OCI-LY3 (cell line): ENCODE results near the gene COL11A2.
A peak's percentile ranks its signal among the peaks of the same experiment; 100 is the strongest.

Source experiments
- H2AFZ ChIP-seq: fragments of 200-600, 300-600 bp; shearing (Covaris generic); 2 replicates; pipeline ENCODE4 v1.6.0; 2014; ENCODE audit warnings: antibody characterized with exemption, low read depth, low read length
- H3K27ac ChIP-seq: fragments of 200-600, 300-600 bp; sonication (generic); 2 replicates; pipeline ENCODE4 v1.5.1; 2014; ENCODE audit warnings: mild to moderate bottlenecking, low read length, moderate library complexity, mixed read lengths
- H3K27me3 ChIP-seq: fragments of 200-600, 300-600 bp; sonication (generic); 2 replicates; pipeline ENCODE4 v1.6.1; 2014; ENCODE audit warnings: low read depth, low read length, mixed read lengths
- H3K36me3 ChIP-seq: fragments of 200-600, 300-600 bp; sonication (generic); replicated peaks from 2 replicates; pipeline ENCODE3; 2014; ENCODE audit warnings: low read depth, low read length, mixed read lengths
- H3K4me1 ChIP-seq: fragments of 300-600, 200-600 bp; sonication (generic); 2 replicates; pipeline ENCODE4 v1.6.1; 2014; ENCODE audit warnings: low read length, mixed read lengths
- H3K4me2 ChIP-seq: fragments of 200-600, 300-600 bp; sonication (generic); 2 replicates; pipeline ENCODE4 v1.6.1; 2014; ENCODE audit warnings: low read length, mixed read lengths
- H3K4me3 ChIP-seq: fragments of 300-600, 200-600 bp; sonication (generic); 2 replicates; pipeline ENCODE4 v1.5.1; 2014; ENCODE audit warnings: antibody characterized with exemption, mild to moderate bottlenecking, low read length, moderate library complexity
- H3K79me2 ChIP-seq: fragments of 300-600, 200-600 bp; shearing (Covaris generic); 2 replicates; pipeline ENCODE4 v1.6.1; 2014; ENCODE audit warnings: mild to moderate bottlenecking, low read length, mixed read lengths
- H3K9ac ChIP-seq: fragments of 300-600, 200-600 bp; shearing (Covaris generic); 2 replicates; pipeline ENCODE4 v1.6.0; 2014; ENCODE audit warnings: mild to moderate bottlenecking, low read length, moderate library complexity
- H3K9me3 ChIP-seq: fragments of 200-600, 300-600 bp; shearing (Covaris generic); 2 replicates; pipeline ENCODE4 v1.6.1; 2014; ENCODE audit warnings: low read length, mixed read lengths; ENCODE audit not compliant: insufficient read depth
- H4K20me1 ChIP-seq: fragments of 200-600, 300-600 bp; sonication (generic); 2 replicates; pipeline ENCODE4 v1.6.1; 2016; ENCODE audit warnings: low read length, mixed read lengths; ENCODE audit not compliant: insufficient read depth
- EZH2phosphoT487 ChIP-seq: fragments of 200-600 bp; shearing (Covaris generic); IDR thresholded peaks from 2 replicates; pipeline ENCODE4 v1.6.1; 2018; ENCODE audit warnings: antibody characterized with exemption, mixed run types, low read depth
- TF ChIP-seq, protein P1 (sequence below): fragments of 200-600, 300-600 bp; sonication (generic); IDR thresholded peaks from 2 replicates; pipeline ENCODE4 v1.5.1; 2014; ENCODE audit warnings: antibody characterized with exemption, low read length, low read depth

Gene COL11A2

DNA sequence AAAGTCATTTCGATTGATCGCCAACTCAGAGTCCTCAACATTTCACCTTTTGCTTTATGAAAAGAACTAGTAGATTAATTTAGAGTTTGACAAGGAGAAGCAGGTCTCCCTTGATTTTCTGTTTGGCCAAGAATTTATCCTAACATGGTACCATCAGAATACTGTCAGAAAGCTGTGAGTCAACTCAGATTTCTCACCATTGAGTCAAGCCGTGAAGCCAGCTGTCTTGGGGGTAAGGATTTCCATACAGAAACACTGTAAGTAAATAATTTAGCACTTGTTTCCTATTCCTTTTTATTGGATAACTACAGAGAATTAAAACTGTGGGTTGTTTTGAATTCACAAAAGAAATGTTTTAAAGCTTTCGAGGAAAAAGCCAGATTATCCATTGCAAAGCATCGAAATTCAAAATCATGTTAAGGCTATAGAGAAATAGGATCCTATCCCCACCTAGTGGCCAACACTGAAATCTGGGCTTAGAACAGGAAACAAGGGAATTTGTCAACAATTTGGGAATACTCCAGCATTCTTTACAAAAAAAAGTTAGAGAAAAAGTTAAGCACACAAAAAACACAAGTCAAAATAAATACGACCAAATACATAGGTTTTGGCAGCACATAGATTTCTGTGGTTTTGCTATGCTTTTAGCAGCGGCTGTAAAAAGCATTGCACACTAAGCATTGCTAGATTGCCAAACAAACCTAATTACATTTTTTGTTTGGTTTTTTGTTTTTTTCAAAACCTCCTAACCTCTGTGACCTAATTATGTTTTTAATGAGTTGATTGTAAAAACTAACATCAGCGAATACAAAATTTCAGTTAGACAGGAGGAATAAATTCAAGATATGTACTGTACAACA is 44.2 kb downstream of the COL11A2 start:
- Histone ChIP-seq H3K9ac (no peak overlapping the region), H3K36me3 (no peaks in the 10 kb centered on the region), H3K4me2 (no peak overlapping the region; the same call in 1 of the 2 replicates), H3K4me3 (no peak overlapping the region), H3K4me1 (peaks cover 6% of the 10 kb centered on the region), H3K9me3 (no peaks in the 10 kb centered on the region), H3K27me3 (peaks cover 10% of the 10 kb centered on the region), H2AFZ (no peak overlapping the region), H3K79me2 (no peaks in the 10 kb centered on the region), H3K27ac (no peak overlapping the region), H4K20me1 (no peaks in the 10 kb centered on the region)
- TF ChIP-seq EZH2phosphoT487, result no peak
- TF ChIP-seq, protein P1, sequence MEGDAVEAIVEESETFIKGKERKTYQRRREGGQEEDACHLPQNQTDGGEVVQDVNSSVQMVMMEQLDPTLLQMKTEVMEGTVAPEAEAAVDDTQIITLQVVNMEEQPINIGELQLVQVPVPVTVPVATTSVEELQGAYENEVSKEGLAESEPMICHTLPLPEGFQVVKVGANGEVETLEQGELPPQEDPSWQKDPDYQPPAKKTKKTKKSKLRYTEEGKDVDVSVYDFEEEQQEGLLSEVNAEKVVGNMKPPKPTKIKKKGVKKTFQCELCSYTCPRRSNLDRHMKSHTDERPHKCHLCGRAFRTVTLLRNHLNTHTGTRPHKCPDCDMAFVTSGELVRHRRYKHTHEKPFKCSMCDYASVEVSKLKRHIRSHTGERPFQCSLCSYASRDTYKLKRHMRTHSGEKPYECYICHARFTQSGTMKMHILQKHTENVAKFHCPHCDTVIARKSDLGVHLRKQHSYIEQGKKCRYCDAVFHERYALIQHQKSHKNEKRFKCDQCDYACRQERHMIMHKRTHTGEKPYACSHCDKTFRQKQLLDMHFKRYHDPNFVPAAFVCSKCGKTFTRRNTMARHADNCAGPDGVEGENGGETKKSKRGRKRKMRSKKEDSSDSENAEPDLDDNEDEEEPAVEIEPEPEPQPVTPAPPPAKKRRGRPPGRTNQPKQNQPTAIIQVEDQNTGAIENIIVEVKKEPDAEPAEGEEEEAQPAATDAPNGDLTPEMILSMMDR, result peak; percentile 82

DNA sequence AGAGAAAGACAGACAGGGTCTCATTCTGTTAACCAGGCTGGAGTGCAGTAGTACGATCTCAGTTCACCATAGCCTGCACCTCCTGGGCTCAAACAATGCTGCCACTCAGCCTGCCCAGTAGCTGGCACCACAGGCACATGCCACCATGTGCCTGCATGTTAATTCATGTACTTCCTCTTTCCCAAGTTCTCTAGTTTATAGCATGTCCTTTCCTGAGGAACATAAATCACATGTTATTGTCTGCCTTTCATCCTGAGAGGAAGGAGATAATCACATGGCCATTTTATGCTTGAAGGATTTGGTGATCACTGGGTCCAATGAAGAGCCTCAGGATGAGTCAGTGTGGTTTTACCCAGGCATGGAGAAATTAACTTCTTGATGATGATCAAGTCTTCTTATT is 47.9 kb downstream of the COL11A2 start:
- Histone ChIP-seq H3K36me3 (no peaks in the 10 kb centered on the region), H3K4me1 (peaks cover 11% of the 10 kb centered on the region), H3K27ac (no peak overlapping the region), H2AFZ (peak overlapping the region; percentile 59; the same call in 1 of the 2 replicates), H3K27me3 (peaks cover 6% of the 10 kb centered on the region), H3K4me3 (no peak overlapping the region), H3K9ac (no peak overlapping the region), H3K9me3 (no peaks in the 10 kb centered on the region), H3K4me2 (peak overlapping the region; percentile 18; the same call in 1 of the 2 replicates), H4K20me1 (no peaks in the 10 kb centered on the region), H3K79me2 (no peaks in the 10 kb centered on the region)
- no peak for TF ChIP-seq EZH2phosphoT487
- TF ChIP-seq, protein P1, result no peak

DNA sequence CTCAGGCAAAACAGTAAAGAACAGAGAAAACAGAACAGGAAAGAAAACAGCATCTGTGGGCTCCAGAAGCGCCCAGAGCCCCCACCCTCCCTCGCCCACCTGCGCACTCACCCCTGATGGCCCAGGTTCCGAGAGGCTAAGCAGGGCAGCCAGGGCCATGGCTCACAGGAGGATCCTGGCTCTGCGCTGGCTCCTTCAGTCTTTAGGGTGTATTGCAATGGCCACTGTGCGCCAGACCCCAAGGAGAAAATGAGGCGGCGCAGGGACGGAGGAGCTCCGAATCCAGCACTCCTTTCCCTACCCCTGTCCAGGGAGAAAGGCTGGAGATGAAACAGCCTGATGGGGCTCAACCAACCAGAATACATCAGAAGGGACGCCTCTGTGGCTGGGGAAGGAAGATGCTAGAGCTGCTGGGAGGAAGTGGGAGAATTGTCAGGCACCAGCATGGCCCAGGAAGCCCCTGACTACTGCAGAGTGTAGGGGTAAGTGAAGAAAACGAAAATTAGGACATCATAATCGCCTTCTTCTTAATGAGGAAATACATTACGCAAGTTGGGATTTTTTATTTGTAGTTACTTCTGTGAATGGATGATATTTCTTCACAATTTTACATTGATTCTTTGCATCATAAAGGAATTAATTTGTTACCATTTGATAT is 49.0 kb downstream of the COL11A2 start:
- Histone ChIP-seq H3K27me3 (no peaks in the 10 kb centered on the region), H3K9ac (no peak overlapping the region), H3K36me3 (no peaks in the 10 kb centered on the region), H3K79me2 (no peaks in the 10 kb centered on the region), H2AFZ (no peak overlapping the region), H3K27ac (no peak overlapping the region), H4K20me1 (no peaks in the 10 kb centered on the region), H3K4me2 (no peak overlapping the region), H3K4me3 (no peak overlapping the region), H3K4me1 (peaks cover 11% of the 10 kb centered on the region), H3K9me3 (no peaks in the 10 kb centered on the region)
- TF ChIP-seq EZH2phosphoT487, result no peak
- TF ChIP-seq, protein P1, result no peak

DNA sequence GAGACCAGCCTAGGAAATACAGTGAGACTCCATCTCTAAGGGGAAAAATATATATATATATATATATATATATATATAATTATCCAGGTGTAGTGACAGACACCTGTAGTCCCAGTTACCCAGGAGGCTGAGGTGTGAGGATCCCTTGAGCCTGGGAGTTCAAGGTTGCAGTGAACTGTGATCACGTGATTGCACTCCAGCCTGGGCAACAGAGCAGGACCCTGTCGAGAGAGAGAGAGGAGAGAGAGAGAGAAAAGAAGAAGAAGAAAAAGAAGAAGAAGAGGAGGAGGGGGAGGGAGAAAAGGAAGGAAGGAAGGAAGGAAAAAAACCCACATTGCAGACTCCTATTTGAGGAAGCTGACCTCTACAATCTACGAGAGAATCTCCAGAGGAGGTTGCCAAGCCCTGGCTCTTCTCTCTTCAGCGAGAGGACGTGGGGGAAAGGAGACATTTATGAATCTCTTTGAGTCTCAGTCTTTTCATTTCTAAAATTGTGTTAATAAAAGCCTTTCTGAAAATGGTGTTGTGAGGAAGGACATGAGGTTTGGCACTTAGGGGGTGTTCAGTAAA is 49.7 kb downstream of the COL11A2 start:
- Histone ChIP-seq H3K4me2 (no peak overlapping the region), H3K9ac (no peak overlapping the region), H3K36me3 (no peaks in the 10 kb centered on the region), H3K4me1 (peaks cover 11% of the 10 kb centered on the region), H3K9me3 (no peaks in the 10 kb centered on the region), H3K4me3 (no peak overlapping the region), H4K20me1 (no peaks in the 10 kb centered on the region), H3K27ac (no peak overlapping the region), H3K79me2 (no peaks in the 10 kb centered on the region), H2AFZ (no peak overlapping the region), H3K27me3 (no peaks in the 10 kb centered on the region)
- no peak for TF ChIP-seq EZH2phosphoT487
- TF ChIP-seq, protein P1, result no peak
